Hepatocyte (in vitro differentiated cells): ENCODE results near the gene RHOT2.

Experiments used
- EZH2 ChIP-seq: fragments of 200-600 bp; sonication (generic); IDR thresholded peaks from 2 replicates; pipeline ENCODE4 v1.6.1; 2016; ENCODE audit warnings: antibody characterized with exemption, mild to moderate bottlenecking, borderline replicate concordance
- EZH2phosphoT487 ChIP-seq: fragments of 200-600 bp; sonication (generic); IDR thresholded peaks from one replicate; pipeline ENCODE4 v1.6.1; 2018; ENCODE audit warnings: antibody characterized with exemption, mild to moderate bottlenecking, low read depth, moderate library complexity; ENCODE audit not compliant: unreplicated experiment, severe bottlenecking
- TF ChIP-seq, protein P1 (sequence below): fragments of 200-600 bp; sonication (generic); IDR thresholded peaks from 2 replicates; pipeline ENCODE4 v1.5.1; 2016; ENCODE audit warnings: antibody characterized with exemption, mild to moderate bottlenecking; ENCODE audit not compliant: poor library complexity

DNA sequence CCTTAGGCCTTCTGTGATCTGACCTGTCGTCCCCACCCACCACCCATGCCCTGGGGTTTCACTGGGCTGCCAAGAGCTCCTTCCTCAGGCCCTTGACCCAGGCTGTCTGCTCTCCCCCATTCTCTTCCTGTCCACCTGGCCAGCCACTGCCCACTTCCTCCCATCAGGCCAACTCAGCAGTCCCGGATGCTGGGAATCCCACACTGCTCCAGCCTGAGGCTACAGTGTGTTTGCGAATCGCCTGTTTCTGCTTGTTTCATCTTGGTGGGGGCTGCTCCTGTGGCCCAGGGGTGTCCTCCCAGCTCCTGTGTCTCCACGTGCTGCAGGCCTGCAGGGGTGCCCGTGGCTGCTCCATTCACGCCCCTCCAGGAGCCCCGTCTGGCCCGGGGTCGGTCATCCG, 46.1 kb downstream of the RHOT2 start:
- no peak for TF ChIP-seq EZH2phosphoT487
- TF ChIP-seq, protein P1, sequence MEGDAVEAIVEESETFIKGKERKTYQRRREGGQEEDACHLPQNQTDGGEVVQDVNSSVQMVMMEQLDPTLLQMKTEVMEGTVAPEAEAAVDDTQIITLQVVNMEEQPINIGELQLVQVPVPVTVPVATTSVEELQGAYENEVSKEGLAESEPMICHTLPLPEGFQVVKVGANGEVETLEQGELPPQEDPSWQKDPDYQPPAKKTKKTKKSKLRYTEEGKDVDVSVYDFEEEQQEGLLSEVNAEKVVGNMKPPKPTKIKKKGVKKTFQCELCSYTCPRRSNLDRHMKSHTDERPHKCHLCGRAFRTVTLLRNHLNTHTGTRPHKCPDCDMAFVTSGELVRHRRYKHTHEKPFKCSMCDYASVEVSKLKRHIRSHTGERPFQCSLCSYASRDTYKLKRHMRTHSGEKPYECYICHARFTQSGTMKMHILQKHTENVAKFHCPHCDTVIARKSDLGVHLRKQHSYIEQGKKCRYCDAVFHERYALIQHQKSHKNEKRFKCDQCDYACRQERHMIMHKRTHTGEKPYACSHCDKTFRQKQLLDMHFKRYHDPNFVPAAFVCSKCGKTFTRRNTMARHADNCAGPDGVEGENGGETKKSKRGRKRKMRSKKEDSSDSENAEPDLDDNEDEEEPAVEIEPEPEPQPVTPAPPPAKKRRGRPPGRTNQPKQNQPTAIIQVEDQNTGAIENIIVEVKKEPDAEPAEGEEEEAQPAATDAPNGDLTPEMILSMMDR, result no peak
- no peak for TF ChIP-seq EZH2
